GM21529 (cell line): Measurements from ENCODE around the gene ZNF598.
A peak's percentile ranks its signal among the peaks of the same experiment; 100 is the strongest.

ENCODE experiments used
- ATAC-seq: cut with Tn5 transposase; IDR thresholded peaks from one replicate; pipeline ENCODE4 v1.9.1; 2021; ENCODE audit not compliant: unreplicated experiment

ZNF598 gene

GRCh38 chr16:2009791-2010510 lies at the start of gene ZNF598:
ZNF598 (minus strand) TSS chr16:2009821.
- peak; percentile 79 for ATAC-seq

- no peak for ATAC-seq
Observed at GRCh38 chr16:2058872-2059271, 49.3 kb upstream of the ZNF598 start.

- ATAC-seq, result no peak
Observed at GRCh38 chr16:2058420-2058819, 48.8 kb upstream of the ZNF598 start.

GRCh38 chr16:2057438-2057837 lies 47.8 kb upstream of the ZNF598 start:
- no peak for ATAC-seq

GRCh38 chr16:2056681-2057407 lies 47.2 kb upstream of the ZNF598 start:
- no peak for ATAC-seq

GRCh38 chr16:2056077-2056476 lies 46.5 kb upstream of the ZNF598 start:
- no peak for ATAC-seq

GRCh38 chr16:2054543-2055245 lies 45.1 kb upstream of the ZNF598 start:
- ATAC-seq, result no peak

- ATAC-seq, result no peak
Observed at GRCh38 chr16:2053897-2054296, 44.3 kb upstream of the ZNF598 start.

- ATAC-seq, result no peak
Observed at GRCh38 chr16:2053211-2053610, 43.6 kb upstream of the ZNF598 start.

- ATAC-seq, result no peak
Observed at GRCh38 chr16:2048116-2048543, 38.5 kb upstream of the ZNF598 start.

- ATAC-seq, result peak; percentile 87
Observed at GRCh38 chr16:2047330-2048115, 37.9 kb upstream of the ZNF598 start, which contains the start of the genes NTHL1 and TSC2. NTHL1 (minus strand) TSS chr16:2047834; CDS start chr16:2047823, 11 bp downstream. TSC2 (plus strand) TSS chr16:2047985; CDS start chr16:2048616, 631 bp downstream.

- no peak for ATAC-seq
Observed at GRCh38 chr16:2046893-2047329, 37.3 kb upstream of the ZNF598 start.

GRCh38 chr16:2045965-2046892 lies 36.6 kb upstream of the ZNF598 start:
- ATAC-seq, result no peak

- no peak for ATAC-seq
Observed at GRCh38 chr16:2044541-2044940, 34.9 kb upstream of the ZNF598 start.

GRCh38 chr16:2043667-2044451 lies 34.2 kb upstream of the ZNF598 start:
- no peak for ATAC-seq

- no peak for ATAC-seq
Observed at GRCh38 chr16:2042986-2043666, 33.5 kb upstream of the ZNF598 start.

- ATAC-seq, result no peak
Observed at GRCh38 chr16:2042171-2042985, 32.8 kb upstream of the ZNF598 start.
